Nephron (organoid): ENCODE measurements around the gene WNT7B.

Experiments
- H3K27ac Mint-ChIP-seq, 3 experiments: 2 replicates each; pipeline ENCODE4 v1.8.0; 2020; ENCODE audit warnings: mixed read lengths in 3 of 3, mild to moderate bottlenecking in 2 of 3, moderate library complexity in 1 of 3
- H3K27me3 Mint-ChIP-seq: 2 replicates; pipeline ENCODE4 v1.8.0; 2021; ENCODE audit warnings: low read depth, mild to moderate bottlenecking, moderate library complexity, mixed read lengths
- H3K36me3 Mint-ChIP-seq: 2 replicates; pipeline ENCODE4 v1.8.0; 2020; ENCODE audit warnings: low read depth, mixed read lengths
- H3K4me1 Mint-ChIP-seq: 2 replicates; pipeline ENCODE4 v1.8.0; 2020; ENCODE audit warnings: mixed read lengths
- H3K4me3 Mint-ChIP-seq, 3 experiments: 2 replicates each; pipeline ENCODE4 v1.8.0; 2020; ENCODE audit warnings: mild to moderate bottlenecking in 3 of 3, mixed read lengths in 3 of 3, moderate library complexity in 2 of 3
- H3K9me3 Mint-ChIP-seq: 2 replicates; pipeline ENCODE4 v1.8.0; 2020; ENCODE audit warnings: mixed read lengths
- TF ChIP-seq, protein P1 (sequence below), 3 experiments: fragments of 200-600 bp; sonication (generic); IDR thresholded peaks; one replicate each; pipeline ENCODE4 v1.5.0; 2021; ENCODE audit warnings: antibody characterized with exemption in 3 of 3; ENCODE audit not compliant: unreplicated experiment in 3 of 3

The WNT7B gene

DNA sequence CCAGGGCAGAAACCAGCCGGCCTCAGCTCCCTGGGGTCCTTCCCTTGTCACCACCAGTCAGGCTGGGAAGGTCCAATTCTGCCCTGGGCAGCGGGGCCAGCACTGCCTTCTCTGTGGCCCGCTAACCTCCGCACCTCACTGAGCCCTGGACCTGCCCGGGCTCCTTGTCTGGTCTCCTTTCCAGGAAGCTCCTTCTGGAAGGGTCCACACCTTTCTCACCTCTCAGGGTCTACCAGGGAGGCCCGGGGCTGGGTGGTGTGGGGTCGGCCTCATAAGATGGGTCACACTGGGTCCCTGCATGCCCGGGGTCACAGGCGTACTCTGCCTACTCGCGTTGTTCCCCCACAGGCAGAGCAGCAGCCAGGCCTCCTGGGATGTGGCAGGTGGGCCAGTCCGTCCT, 69.0 kb downstream of the WNT7B start:
- Mint-ChIP-seq H3K36me3 (no peaks in the 10 kb centered on the region), H3K4me1 (no peaks in the 10 kb centered on the region), H3K27ac (no peak overlapping the region), H3K4me3 (no peak overlapping the region), H3K9me3 (no peaks in the 10 kb centered on the region), H3K27me3 (peaks cover 38% of the 10 kb centered on the region)
- TF ChIP-seq, protein P1, sequence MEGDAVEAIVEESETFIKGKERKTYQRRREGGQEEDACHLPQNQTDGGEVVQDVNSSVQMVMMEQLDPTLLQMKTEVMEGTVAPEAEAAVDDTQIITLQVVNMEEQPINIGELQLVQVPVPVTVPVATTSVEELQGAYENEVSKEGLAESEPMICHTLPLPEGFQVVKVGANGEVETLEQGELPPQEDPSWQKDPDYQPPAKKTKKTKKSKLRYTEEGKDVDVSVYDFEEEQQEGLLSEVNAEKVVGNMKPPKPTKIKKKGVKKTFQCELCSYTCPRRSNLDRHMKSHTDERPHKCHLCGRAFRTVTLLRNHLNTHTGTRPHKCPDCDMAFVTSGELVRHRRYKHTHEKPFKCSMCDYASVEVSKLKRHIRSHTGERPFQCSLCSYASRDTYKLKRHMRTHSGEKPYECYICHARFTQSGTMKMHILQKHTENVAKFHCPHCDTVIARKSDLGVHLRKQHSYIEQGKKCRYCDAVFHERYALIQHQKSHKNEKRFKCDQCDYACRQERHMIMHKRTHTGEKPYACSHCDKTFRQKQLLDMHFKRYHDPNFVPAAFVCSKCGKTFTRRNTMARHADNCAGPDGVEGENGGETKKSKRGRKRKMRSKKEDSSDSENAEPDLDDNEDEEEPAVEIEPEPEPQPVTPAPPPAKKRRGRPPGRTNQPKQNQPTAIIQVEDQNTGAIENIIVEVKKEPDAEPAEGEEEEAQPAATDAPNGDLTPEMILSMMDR (IDR thresholded peaks at IDR 0.05; ENCODE audit: unreplicated experiment in 3 of 3): no peak

DNA sequence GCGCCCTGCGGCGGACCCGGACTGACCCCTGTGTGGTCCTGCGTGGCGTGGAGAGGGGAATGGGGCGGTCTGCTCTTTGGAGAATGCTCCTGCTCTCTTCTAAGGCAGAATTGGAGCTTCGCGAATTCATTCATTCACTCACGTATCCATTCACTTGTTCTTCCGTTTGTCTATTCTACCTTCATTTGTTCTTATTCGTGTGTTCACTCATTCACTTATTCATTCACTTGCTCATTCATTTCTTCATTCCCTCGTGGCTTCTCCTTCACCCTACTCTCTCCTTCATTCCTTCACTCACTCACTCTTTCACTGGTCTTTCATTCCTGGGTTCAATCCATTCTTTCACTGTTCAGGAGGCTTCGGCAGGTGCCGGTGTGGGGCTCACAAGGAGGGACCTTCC, 69.6 kb downstream of the WNT7B start:
- Mint-ChIP-seq H3K4me1 (no peaks in the 10 kb centered on the region), H3K36me3 (no peaks in the 10 kb centered on the region), H3K9me3 (no peaks in the 10 kb centered on the region), H3K27me3 (peaks cover 34% of the 10 kb centered on the region), H3K4me3 (no peak overlapping the region), H3K27ac (no peak overlapping the region)
- TF ChIP-seq, protein P1 (IDR thresholded peaks at IDR 0.05; ENCODE audit: unreplicated experiment in 3 of 3): no peak

DNA sequence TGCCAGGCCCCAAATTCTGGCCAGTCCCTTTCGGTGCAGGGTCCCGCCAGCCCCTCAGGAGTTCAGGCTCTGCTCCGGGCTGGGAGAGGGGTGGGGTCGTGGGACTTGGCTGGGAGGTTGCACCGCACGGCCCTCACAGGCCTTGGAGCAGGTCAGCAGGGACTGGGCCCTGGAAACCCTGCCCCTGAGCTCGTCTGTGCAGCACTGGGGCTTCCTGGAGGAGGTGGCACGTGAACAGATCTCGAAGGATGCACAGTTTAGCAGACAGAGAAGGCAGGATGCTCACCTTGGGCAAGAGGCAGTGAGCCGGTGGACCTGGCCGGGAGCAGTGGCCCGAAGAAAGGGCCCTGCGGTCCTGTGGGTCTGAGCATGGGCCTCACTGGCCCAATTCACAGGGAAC, 70.0 kb downstream of the WNT7B start:
- Mint-ChIP-seq H3K27ac (no peak overlapping the region), H3K4me1 (no peaks in the 10 kb centered on the region), H3K4me3 (no peak overlapping the region), H3K36me3 (no peaks in the 10 kb centered on the region), H3K27me3 (peaks cover 30% of the 10 kb centered on the region), H3K9me3 (no peaks in the 10 kb centered on the region)
- TF ChIP-seq, protein P1 (IDR thresholded peaks at IDR 0.05; ENCODE audit: unreplicated experiment in 3 of 3): no peak

DNA sequence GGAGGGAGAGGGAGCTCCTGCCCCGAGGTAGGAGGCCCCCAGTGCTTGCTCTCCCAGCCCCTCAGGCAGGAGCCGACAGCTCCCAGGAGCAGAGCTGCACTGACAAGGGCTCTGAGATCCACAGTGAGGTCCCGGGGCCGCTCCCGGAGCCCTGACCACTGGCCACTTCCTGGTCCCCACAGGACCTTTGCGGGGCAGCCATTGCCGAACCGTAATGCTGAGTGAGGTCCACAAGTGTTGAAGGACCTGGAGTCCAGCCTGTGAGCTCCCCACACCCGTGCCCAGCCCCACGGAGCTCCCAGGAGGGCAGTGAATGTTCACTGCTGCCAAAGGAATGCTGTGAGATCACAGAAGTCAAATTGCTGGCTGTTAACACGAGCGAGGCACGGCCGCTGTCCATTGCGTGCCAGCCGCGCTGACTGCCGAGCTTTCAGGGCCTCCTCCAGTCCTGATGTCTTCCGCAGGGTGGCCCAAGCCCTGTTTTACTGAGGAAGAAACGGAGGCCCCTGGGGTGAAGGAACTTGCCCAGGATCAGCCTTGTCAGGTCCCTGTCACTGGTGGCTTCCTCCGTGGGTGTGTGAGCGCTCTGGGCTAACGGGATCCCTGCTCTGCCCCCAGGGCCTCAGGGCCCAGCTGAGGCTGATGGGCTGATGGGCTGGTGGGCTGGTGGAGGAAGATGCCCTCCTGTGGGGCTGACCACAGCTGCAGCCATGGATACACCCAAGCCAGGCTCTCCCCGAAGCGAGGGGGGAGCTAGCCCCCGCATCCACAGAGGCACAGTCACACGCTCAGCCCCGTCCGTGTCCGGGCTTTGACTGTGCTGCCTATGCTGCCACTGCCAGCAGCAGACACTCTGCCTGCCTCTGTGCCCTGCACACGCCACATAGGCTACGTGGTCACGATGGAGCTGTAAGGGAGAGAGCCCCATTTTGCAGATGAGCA, 70.8 kb downstream of the WNT7B start:
- H3K27ac Mint-ChIP-seq: no peak overlapping the region
- no peaks in the 10 kb centered on the region for H3K4me1 Mint-ChIP-seq
- no peak overlapping the region for H3K4me3 Mint-ChIP-seq
- no peaks in the 10 kb centered on the region for H3K9me3 Mint-ChIP-seq
- TF ChIP-seq, protein P1 (IDR thresholded peaks at IDR 0.05; ENCODE audit: unreplicated experiment in 3 of 3): no peak
- no peaks in the 10 kb centered on the region for H3K36me3 Mint-ChIP-seq
- H3K27me3 Mint-ChIP-seq: peaks cover 29% of the 10 kb centered on the region

DNA sequence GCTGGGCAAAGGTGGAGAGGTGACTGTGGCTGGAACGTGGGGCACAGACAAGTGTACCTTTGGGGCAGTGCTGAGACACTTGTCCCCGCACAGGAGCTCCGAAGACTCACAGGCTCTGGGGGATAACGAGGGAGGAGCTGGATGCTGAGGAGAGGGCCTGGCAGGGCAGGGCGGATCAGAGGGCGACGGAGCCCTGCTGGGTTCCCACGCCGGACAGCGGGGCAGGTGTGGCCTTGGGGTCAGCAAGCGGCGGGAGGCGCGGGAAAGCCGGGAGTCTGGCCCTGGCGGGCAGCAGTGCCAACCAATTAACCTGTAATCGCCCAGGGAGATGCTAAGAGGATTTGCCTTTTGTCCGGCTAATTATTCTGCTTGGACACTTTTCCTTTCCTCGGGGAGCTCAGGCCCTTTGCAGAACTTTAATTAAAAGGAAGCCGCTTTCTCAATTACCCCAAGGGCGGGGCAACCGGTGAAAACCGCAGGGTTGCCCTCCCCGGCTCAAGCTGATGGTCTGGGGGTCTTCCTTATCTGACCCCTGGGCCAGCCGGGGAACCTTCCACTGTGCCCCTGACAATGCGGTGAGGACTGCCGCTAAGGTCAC, 71.5 kb downstream of the WNT7B start:
- H3K27me3 Mint-ChIP-seq: peaks cover 33% of the 10 kb centered on the region
- H3K4me3 Mint-ChIP-seq: no peak overlapping the region
- H3K36me3 Mint-ChIP-seq: no peaks in the 10 kb centered on the region
- TF ChIP-seq, protein P1 (IDR thresholded peaks at IDR 0.05; ENCODE audit: unreplicated experiment in 3 of 3): no peak
- no peaks in the 10 kb centered on the region for H3K9me3 Mint-ChIP-seq
- H3K4me1 Mint-ChIP-seq: no peaks in the 10 kb centered on the region
- no peak overlapping the region for H3K27ac Mint-ChIP-seq
